K562 (cell line): ENCODE measurements around the gene MED12.

Experiments
- HDAC6 ChIP-seq: IDR thresholded peaks from 2 replicates; pipeline ENCODE4 v1.6.1; 2012; ENCODE audit warnings: low read depth, mild to moderate bottlenecking, control low read depth, inconsistent platforms, low read length, moderate library complexity
- KDM1A ChIP-seq, 2 experiments: fragments of 450-650 bp; IDR thresholded peaks; 2 replicates each; pipeline ENCODE4 v1.6.1; 2016; ENCODE audit warnings: mild to moderate bottlenecking in 2 of 2
- MAFG ChIP-seq: fragments of 450-650 bp; conservative IDR thresholded peaks from 2 replicates; pipeline ENCODE4 v1.6.1; 2016; ENCODE audit warnings: missing genetic modification characterization, missing compliant biosample characterization
- NBN ChIP-seq: fragments of 450-650 bp; IDR thresholded peaks from 2 replicates; pipeline ENCODE4 v1.6.1; 2016; ENCODE audit warnings: low read depth, mild to moderate bottlenecking
- PTBP1 ChIP-seq: fragments of 200-400 bp; formaldehyde crosslinking; IDR thresholded peaks from 2 replicates; pipeline ENCODE4 v1.6.1; 2017; ENCODE audit warnings: low read depth, low read length
- REST ChIP-seq, 2 experiments: fragments of 450-650 bp; formaldehyde crosslinking in 1 of 2; IDR thresholded peaks; 2 replicates each; pipeline versions ENCODE4 v1.4.0 to v1.6.1; 2014 to 2020; ENCODE audit warnings: mild to moderate bottlenecking in 2 of 2, borderline replicate concordance in 1 of 2, low read depth in 1 of 2
- SIX5 ChIP-seq, 2 experiments: IDR thresholded peaks; 2 replicates each; pipeline ENCODE4 v1.6.1; 2011; ENCODE audit warnings: low read length in 2 of 2, borderline replicate concordance in 1 of 2, low read depth in 1 of 2, mild to moderate bottlenecking in 1 of 2, moderate library complexity in 1 of 2; ENCODE audit not compliant: insufficient read depth in 1 of 2
- TAF1 ChIP-seq: IDR thresholded peaks from 2 replicates; pipeline ENCODE4 v1.6.1; 2011; ENCODE audit warnings: mild to moderate bottlenecking, low read length, moderate library complexity; ENCODE audit not compliant: insufficient read depth, control insufficient read depth, severe bottlenecking; ENCODE audit errors: extremely low read depth
- ZNF354B ChIP-seq: fragments of 250-450 bp; sonication (Bioruptor Pico); IDR thresholded peaks from 2 replicates; pipeline ENCODE4 v1.4.0; 2020
- ZNF780A ChIP-seq: fragments of 250-450 bp; sonication (Bioruptor Pico); IDR thresholded peaks from 2 replicates; pipeline ENCODE4 v1.5.0; 2021; ENCODE audit warnings: mild to moderate bottlenecking
- TF ChIP-seq, protein P1 (sequence below): fragments of 450-650 bp; formaldehyde crosslinking; IDR thresholded peaks from 2 replicates; pipeline ENCODE4 v1.4.0; 2022; ENCODE audit warnings: mild to moderate bottlenecking, moderate library complexity
- TF ChIP-seq, protein P2 (sequence below), 2 experiments: fragments of 450-650 bp; IDR thresholded peaks; 2 replicates each; pipeline ENCODE4 v1.6.1; 2018; ENCODE audit warnings: mild to moderate bottlenecking in 2 of 2, low read depth in 1 of 2; ENCODE audit not compliant: partially characterized antibody in 2 of 2

GRCh38 chrX:71107762-71108360 is 10.5 kb upstream of the MED12 start:
- TF ChIP-seq NBN: no peak
- TF ChIP-seq REST (IDR thresholded peaks at IDR 0.05; ENCODE audit: borderline replicate concordance): no peak
- TF ChIP-seq REST (CRISPR knock-in tag; IDR thresholded peaks at IDR 0.05; ENCODE audit: low read depth): no peak
- no peak for TF ChIP-seq HDAC6
- no peak for TF ChIP-seq PTBP1
- TF ChIP-seq SIX5 (IDR thresholded peaks at IDR 0.05; ENCODE audit: borderline replicate concordance in 1 of 2, insufficient read depth in 1 of 2, low read depth in 1 of 2, low read length in 2 of 2): no peak
- no peak for TF ChIP-seq TAF1
- no peak for TF ChIP-seq ZNF354B (CRISPR knock-in tag)
- no peak for TF ChIP-seq MAFG (tag)
- TF ChIP-seq, protein P1, sequence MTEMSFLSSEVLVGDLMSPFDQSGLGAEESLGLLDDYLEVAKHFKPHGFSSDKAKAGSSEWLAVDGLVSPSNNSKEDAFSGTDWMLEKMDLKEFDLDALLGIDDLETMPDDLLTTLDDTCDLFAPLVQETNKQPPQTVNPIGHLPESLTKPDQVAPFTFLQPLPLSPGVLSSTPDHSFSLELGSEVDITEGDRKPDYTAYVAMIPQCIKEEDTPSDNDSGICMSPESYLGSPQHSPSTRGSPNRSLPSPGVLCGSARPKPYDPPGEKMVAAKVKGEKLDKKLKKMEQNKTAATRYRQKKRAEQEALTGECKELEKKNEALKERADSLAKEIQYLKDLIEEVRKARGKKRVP (CRISPR knock-in tag): no peak
- TF ChIP-seq, protein P2, sequence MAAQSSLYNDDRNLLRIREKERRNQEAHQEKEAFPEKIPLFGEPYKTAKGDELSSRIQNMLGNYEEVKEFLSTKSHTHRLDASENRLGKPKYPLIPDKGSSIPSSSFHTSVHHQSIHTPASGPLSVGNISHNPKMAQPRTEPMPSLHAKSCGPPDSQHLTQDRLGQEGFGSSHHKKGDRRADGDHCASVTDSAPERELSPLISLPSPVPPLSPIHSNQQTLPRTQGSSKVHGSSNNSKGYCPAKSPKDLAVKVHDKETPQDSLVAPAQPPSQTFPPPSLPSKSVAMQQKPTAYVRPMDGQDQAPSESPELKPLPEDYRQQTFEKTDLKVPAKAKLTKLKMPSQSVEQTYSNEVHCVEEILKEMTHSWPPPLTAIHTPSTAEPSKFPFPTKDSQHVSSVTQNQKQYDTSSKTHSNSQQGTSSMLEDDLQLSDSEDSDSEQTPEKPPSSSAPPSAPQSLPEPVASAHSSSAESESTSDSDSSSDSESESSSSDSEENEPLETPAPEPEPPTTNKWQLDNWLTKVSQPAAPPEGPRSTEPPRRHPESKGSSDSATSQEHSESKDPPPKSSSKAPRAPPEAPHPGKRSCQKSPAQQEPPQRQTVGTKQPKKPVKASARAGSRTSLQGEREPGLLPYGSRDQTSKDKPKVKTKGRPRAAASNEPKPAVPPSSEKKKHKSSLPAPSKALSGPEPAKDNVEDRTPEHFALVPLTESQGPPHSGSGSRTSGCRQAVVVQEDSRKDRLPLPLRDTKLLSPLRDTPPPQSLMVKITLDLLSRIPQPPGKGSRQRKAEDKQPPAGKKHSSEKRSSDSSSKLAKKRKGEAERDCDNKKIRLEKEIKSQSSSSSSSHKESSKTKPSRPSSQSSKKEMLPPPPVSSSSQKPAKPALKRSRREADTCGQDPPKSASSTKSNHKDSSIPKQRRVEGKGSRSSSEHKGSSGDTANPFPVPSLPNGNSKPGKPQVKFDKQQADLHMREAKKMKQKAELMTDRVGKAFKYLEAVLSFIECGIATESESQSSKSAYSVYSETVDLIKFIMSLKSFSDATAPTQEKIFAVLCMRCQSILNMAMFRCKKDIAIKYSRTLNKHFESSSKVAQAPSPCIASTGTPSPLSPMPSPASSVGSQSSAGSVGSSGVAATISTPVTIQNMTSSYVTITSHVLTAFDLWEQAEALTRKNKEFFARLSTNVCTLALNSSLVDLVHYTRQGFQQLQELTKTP (IDR thresholded peaks at IDR 0.05; ENCODE audit: low read depth in 1 of 2, partially characterized antibody in 2 of 2): no peak
- no peak for TF ChIP-seq KDM1A (IDR thresholded peaks at IDR 0.05)
- no peak for TF ChIP-seq ZNF780A (CRISPR knock-in tag)
